Measurements from ENCODE around the gene BTBD16. TPM values are rescaled to one million over a fixed set of nuclear protein-coding genes. Genes with fewer than 3 reads are reported as not detected.

Gene BTBD16
- total and polyA plus RNA-seq, 2 of the 4 experiments (the other 2 are of a cell fraction) = not detected

DNA sequence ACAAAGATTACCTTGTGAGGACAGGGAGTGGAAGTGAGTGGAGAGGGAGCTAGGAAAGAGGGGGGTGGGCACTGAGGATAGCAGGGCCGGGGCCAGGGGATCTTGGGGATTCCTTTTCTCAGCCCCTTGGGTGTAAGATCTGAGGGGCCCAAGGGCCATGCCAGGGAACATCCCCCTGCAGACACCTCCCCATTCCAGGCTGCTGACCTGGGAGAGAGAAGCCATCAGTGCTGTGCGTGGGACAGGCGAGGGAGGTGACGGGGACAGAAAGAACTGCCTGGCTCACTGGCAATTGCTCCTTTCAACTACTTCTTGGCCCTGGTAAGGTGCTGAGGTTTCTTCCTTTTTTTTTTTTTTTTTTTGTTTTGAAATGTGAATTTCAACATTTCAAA lies 12.0 kb upstream of the BTBD16 start:
- in situ Hi-C loops (cut with MboI; ENCODE audit: low sequenced_read_pairs) = no loop called here
- Histone ChIP-seq H3K36me3 (ENCODE audit: control insufficient read depth, insufficient read depth, low read length) (no peaks in the 10 kb centered on the region; the same call in 1 of the 2 replicates), H2BK15ac (ENCODE audit: low read depth, low read length) (no peak overlapping the region), H3K4ac (ENCODE audit: low read depth, low read length) (no peak overlapping the region), H2BK5ac (ENCODE audit: low read depth, low read length, poor library complexity, severe bottlenecking) (no peak overlapping the region), H4K8ac (ENCODE audit: low read depth in 2 of 2, low read length in 2 of 2) (no peak overlapping the region), H3K79me1 (ENCODE audit: low read depth in 1 of 2, low read length in 2 of 2) (no peaks in the 10 kb centered on the region), H3K4me1 (ENCODE audit: control insufficient read depth, insufficient read depth, low read length) (peaks cover 6% of the 10 kb centered on the region), H3K18ac (ENCODE audit: low read depth, low read length) (no peak overlapping the region), H2AFZ (replicated peaks; ENCODE audit: low read length, poor library complexity) (no peak overlapping the region), H3K27me3 (ENCODE audit: control insufficient read depth, insufficient read depth, low read length) (no peaks in the 10 kb centered on the region), H4K5ac (ENCODE audit: low read depth, low read length) (no peak overlapping the region), H3K27ac (ENCODE audit: insufficient read depth, low read length) (no peak overlapping the region), H2BK120ac (ENCODE audit: low read depth, low read length) (no peak overlapping the region), H3K9me3 (ENCODE audit: control insufficient read depth, insufficient read depth, low read length) (no peaks in the 10 kb centered on the region), H2AK5ac (ENCODE audit: low read depth, low read length) (no peak overlapping the region), H3K4me2 (ENCODE audit: low read depth, low read length) (no peak overlapping the region), H4K20me1 (ENCODE audit: insufficient read depth, low read length) (no peaks in the 10 kb centered on the region), H2BK20ac (ENCODE audit: low read depth, low read length) (no peak overlapping the region), H3K9ac (ENCODE audit: low read depth, low read length) (no peak overlapping the region), H3K14ac (replicated peaks; ENCODE audit: low read depth, low read length) (no peak overlapping the region), H3K23ac (ENCODE audit: low read depth, low read length) (no peak overlapping the region), H2AK9ac (replicated peaks; ENCODE audit: low read depth, low read length, poor library complexity) (no peak overlapping the region), H3K56ac (ENCODE audit: extremely low read depth, insufficient read depth, low read length) (no peak overlapping the region), H4K91ac (ENCODE audit: insufficient read depth, low read depth, low read length) (no peak overlapping the region), H3K9me1 (ENCODE audit: insufficient read depth, low read length) (no peaks in the 10 kb centered on the region), H3K4me3 (ENCODE audit: insufficient read depth, low read depth, low read length) (no peak overlapping the region)
- dilution Hi-C loops (cut with HindIII; ENCODE audit: low sequenced_read_pairs, unreplicated experiment) = no loop called here
- no peak for TF ChIP-seq RAD21 (IDR thresholded peaks at IDR 0.05; ENCODE audit: low read length)
- TF ChIP-seq CHD1 (IDR thresholded peaks at IDR 0.05; ENCODE audit: low read depth, low read length) = no peak
- TF ChIP-seq NFE2L2 (IDR thresholded peaks at IDR 0.05; ENCODE audit: low read depth, low read length) = no peak
- TF ChIP-seq MAZ (IDR thresholded peaks at IDR 0.05; ENCODE audit: borderline replicate concordance, low read depth, low read length) = no peak
- TF ChIP-seq, protein P1, sequence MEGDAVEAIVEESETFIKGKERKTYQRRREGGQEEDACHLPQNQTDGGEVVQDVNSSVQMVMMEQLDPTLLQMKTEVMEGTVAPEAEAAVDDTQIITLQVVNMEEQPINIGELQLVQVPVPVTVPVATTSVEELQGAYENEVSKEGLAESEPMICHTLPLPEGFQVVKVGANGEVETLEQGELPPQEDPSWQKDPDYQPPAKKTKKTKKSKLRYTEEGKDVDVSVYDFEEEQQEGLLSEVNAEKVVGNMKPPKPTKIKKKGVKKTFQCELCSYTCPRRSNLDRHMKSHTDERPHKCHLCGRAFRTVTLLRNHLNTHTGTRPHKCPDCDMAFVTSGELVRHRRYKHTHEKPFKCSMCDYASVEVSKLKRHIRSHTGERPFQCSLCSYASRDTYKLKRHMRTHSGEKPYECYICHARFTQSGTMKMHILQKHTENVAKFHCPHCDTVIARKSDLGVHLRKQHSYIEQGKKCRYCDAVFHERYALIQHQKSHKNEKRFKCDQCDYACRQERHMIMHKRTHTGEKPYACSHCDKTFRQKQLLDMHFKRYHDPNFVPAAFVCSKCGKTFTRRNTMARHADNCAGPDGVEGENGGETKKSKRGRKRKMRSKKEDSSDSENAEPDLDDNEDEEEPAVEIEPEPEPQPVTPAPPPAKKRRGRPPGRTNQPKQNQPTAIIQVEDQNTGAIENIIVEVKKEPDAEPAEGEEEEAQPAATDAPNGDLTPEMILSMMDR (conservative IDR thresholded peaks at IDR 0.05; ENCODE audit: low read depth, low read length) = no peak
- TF ChIP-seq MAFK (IDR thresholded peaks at IDR 0.05; ENCODE audit: low read depth, low read length) = no peak
- no peak for TF ChIP-seq MXI1 (IDR thresholded peaks at IDR 0.05; ENCODE audit: borderline replicate concordance, low read depth, low read length)
- TF ChIP-seq, protein P2, sequence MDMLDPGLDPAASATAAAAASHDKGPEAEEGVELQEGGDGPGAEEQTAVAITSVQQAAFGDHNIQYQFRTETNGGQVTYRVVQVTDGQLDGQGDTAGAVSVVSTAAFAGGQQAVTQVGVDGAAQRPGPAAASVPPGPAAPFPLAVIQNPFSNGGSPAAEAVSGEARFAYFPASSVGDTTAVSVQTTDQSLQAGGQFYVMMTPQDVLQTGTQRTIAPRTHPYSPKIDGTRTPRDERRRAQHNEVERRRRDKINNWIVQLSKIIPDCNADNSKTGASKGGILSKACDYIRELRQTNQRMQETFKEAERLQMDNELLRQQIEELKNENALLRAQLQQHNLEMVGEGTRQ (IDR thresholded peaks at IDR 0.05; ENCODE audit: low read depth, low read length) = no peak
- TF ChIP-seq BHLHE40 (IDR thresholded peaks at IDR 0.05; ENCODE audit: low read depth, low read length) = no peak
- TF ChIP-seq, protein P3, sequence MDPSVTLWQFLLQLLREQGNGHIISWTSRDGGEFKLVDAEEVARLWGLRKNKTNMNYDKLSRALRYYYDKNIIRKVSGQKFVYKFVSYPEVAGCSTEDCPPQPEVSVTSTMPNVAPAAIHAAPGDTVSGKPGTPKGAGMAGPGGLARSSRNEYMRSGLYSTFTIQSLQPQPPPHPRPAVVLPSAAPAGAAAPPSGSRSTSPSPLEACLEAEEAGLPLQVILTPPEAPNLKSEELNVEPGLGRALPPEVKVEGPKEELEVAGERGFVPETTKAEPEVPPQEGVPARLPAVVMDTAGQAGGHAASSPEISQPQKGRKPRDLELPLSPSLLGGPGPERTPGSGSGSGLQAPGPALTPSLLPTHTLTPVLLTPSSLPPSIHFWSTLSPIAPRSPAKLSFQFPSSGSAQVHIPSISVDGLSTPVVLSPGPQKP (IDR thresholded peaks at IDR 0.05; ENCODE audit: borderline replicate concordance, low read depth, low read length) = no peak
- TF ChIP-seq FOS (IDR thresholded peaks at IDR 0.05; ENCODE audit: low read depth, low read length) = no peak
- no peak for TF ChIP-seq POLR2A (IDR thresholded peaks at IDR 0.05; ENCODE audit: low read depth, low read length)
- no peak for TF ChIP-seq RFX5 (IDR thresholded peaks at IDR 0.05; ENCODE audit: low read depth, low read length)
- BruUV-seq (replicated peaks) = no TSS peak
- CTCF ChIA-PET = interaction anchor here (1.3 kb wide), 1 partner anchor 9 kb away, joined by 6 read pairs; no protein-coding TSS in a partner anchor
- intact Hi-C loops (cut with micrococcal nuclease) = loop anchor here (2.0 kb wide), 1 partner anchor 26 kb away; no protein-coding TSS in a partner anchor
- WGBS, 2 experiments (ENCODE audit: extremely low coverage in 2 of 2, insufficient read length in 1 of 2) = no CpG with 5 or more reads among the region's 4 CpGs
- POLR2A ChIA-PET (ENCODE audit: unreplicated experiment) = interaction anchor here (0.6 kb wide), 1 partner anchor 306 kb away, joined by 3 read pairs; no protein-coding TSS in a partner anchor
- ATAC-seq (ENCODE audit: low read depth) (no peak), DNase-seq (no peak)

Measured in IMR-90 (cell line).